AG04450 (cell line): ENCODE measurements around the gene OR1I1. TPM values are rescaled to one million over a fixed set of nuclear protein-coding genes. Genes with fewer than 3 reads are reported as not detected.

Source experiments
- CTCF ChIA-PET: fragments of 300-600, 350-600 bp; formaldehyde crosslinking; extraction: SDS; loops from one replicate; lab custom pipeline; 2022; ENCODE audit warnings: antibody characterized with exemption, inconsistent platforms; lab: Charles Lee
- POLR2A ChIA-PET: fragments of 350-600 bp; formaldehyde crosslinking; extraction: SDS; loops from one replicate; lab custom pipeline; 2021; ENCODE audit warnings: antibody characterized with exemption, inconsistent platforms; lab: Yijun Ruan, JAX
- DNase-seq: peaks from one replicate; pipeline ENCODE4 v3.0.0-alpha.2; 2011; ENCODE audit warnings: low read depth, low spot score
- H3K27ac ChIP-seq: one replicate; pipeline ENCODE4 v1.5.1; 2012; ENCODE audit warnings: low read depth, low read length, control low read depth
- H3K27me3 ChIP-seq: one replicate; pipeline ENCODE4 v1.6.0; 2012; ENCODE audit warnings: low read length; ENCODE audit not compliant: control insufficient read depth, insufficient read depth
- H3K4me3 ChIP-seq: 2 replicates; pipeline ENCODE4 v1.5.1; 2011; ENCODE audit warnings: mild to moderate bottlenecking, low read depth, low read length, control low read depth
- H3K9me3 ChIP-seq: 2 replicates; pipeline ENCODE4 v1.5.1; 2012; ENCODE audit warnings: low read length; ENCODE audit not compliant: control insufficient read depth, insufficient read depth
- CTCF ChIP-seq: IDR thresholded peaks from 2 replicates; pipeline ENCODE4 v1.5.1; 2011; ENCODE audit warnings: low read depth, low read length, control low read depth, inconsistent platforms
- polyA plus RNA-seq: library from polyadenylated mRNA; depleted of rRNA; stranded (reverse); fragments of >200 nt; gene quantifications from 2 replicates; pipeline ENCODE4 v1.2.3, GENCODE V29; 2011

Gene OR1I1
- polyA plus RNA-seq, 1 experiment, result not detected

GRCh38 chr19:15129856-15130585 lies 48.0 kb downstream of the OR1I1 start:
- CTCF ChIA-PET, result no interaction called here
- Histone ChIP-seq H3K27ac (no peak overlapping the region), H3K4me3 (no peak overlapping the region), H3K9me3 (peaks cover 5% of the 10 kb centered on the region; the same call in 1 of the 2 replicates), H3K27me3 (no peaks in the 10 kb centered on the region)
- no peak for TF ChIP-seq CTCF
- no peak for DNase-seq
- POLR2A ChIA-PET, result interaction anchor here (0.6 kb wide), 1 partner anchor 31 kb away, joined by 3 read pairs; no protein-coding TSS in a partner anchor

- POLR2A ChIA-PET, result interaction anchor here (0.9 to 1.4 kb wide), 3 partner anchors 19 to 419 kb away, joined by 3 to 7 read pairs (median 3); partner anchors contain the start of gene AKAP8
- Histone ChIP-seq H3K9me3 (peaks cover 22% of the 10 kb centered on the region), H3K27me3 (no peaks in the 10 kb centered on the region), H3K4me3 (no peak overlapping the region), H3K27ac (peak overlapping the region; percentile 33)
- CTCF ChIA-PET, result interaction anchor here (0.6 to 1.2 kb wide), 5 partner anchors 10 to 317 kb away, joined by 3 to 5 read pairs (median 3); a partner anchor contains a TSS
- no peak for DNase-seq
- TF ChIP-seq CTCF, result no peak
These were observed 54.4 kb downstream of the OR1I1 start for GRCh38 chr19:15136234-15136954.

- POLR2A ChIA-PET, result interaction anchor here (0.6 kb wide), 4 partner anchors 39 to 564 kb away, joined by 3 to 4 read pairs (median 3); no protein-coding TSS in a partner anchor
- TF ChIP-seq CTCF, result no peak
- CTCF ChIA-PET, result interaction anchor here (1.0 kb wide), 1 partner anchor 46 kb away, joined by 4 read pairs; no protein-coding TSS in a partner anchor
- DNase-seq, result no peak
- Histone ChIP-seq H3K9me3 (peaks cover 26% of the 10 kb centered on the region), H3K27me3 (no peaks in the 10 kb centered on the region), H3K27ac (peak overlapping the region; percentile 81), H3K4me3 (no peak overlapping the region)
These were observed 55.8 kb downstream of the OR1I1 start for GRCh38 chr19:15137777-15138176.

- ChIA-PET CTCF (interaction anchor here (1.0 kb wide), 1 partner anchor 47 kb away, joined by 4 read pairs; no protein-coding TSS in a partner anchor), POLR2A (interaction anchor here (0.5 to 0.6 kb wide), 5 partner anchors 20 to 565 kb away, joined by 3 to 4 read pairs (median 3); no protein-coding TSS in a partner anchor)
- Histone ChIP-seq H3K4me3 (no peak overlapping the region), H3K27ac (peak overlapping the region; percentile 82), H3K9me3 (peaks cover 26% of the 10 kb centered on the region), H3K27me3 (no peaks in the 10 kb centered on the region)
- DNase-seq, result no peak
- TF ChIP-seq CTCF, result no peak
These were observed 56.4 kb downstream of the OR1I1 start for GRCh38 chr19:15138427-15138826.
